Uterus (tissue), 2 donors: Measurements from ENCODE around the gene SNX9.

Source experiments
- POLR2A ChIP-seq, 2 donors: fragments of 450-650 bp; IDR thresholded peaks; one replicate each; pipeline ENCODE4 v1.6.1; 2016; ENCODE audit warnings: antibody characterized with exemption in 2 of 2, mild to moderate bottlenecking in 1 of 2, moderate library complexity in 1 of 2
- TF ChIP-seq, protein P1 (sequence below), 4 experiments: fragments of 200-600 bp in 2 of 4; fragments of 450-650 bp in 2 of 4; sonication (generic) in 2 of 4; IDR thresholded peaks; one replicate each; pipeline ENCODE4 v1.5.1; 2016 to 2019; ENCODE audit warnings: antibody characterized with exemption in 4 of 4, mild to moderate bottlenecking in 2 of 4, moderate library complexity in 1 of 4

GRCh38 chr6:157956171-157956730 lies 133.2 kb downstream of the SNX9 start:
- TF ChIP-seq, protein P1, sequence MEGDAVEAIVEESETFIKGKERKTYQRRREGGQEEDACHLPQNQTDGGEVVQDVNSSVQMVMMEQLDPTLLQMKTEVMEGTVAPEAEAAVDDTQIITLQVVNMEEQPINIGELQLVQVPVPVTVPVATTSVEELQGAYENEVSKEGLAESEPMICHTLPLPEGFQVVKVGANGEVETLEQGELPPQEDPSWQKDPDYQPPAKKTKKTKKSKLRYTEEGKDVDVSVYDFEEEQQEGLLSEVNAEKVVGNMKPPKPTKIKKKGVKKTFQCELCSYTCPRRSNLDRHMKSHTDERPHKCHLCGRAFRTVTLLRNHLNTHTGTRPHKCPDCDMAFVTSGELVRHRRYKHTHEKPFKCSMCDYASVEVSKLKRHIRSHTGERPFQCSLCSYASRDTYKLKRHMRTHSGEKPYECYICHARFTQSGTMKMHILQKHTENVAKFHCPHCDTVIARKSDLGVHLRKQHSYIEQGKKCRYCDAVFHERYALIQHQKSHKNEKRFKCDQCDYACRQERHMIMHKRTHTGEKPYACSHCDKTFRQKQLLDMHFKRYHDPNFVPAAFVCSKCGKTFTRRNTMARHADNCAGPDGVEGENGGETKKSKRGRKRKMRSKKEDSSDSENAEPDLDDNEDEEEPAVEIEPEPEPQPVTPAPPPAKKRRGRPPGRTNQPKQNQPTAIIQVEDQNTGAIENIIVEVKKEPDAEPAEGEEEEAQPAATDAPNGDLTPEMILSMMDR (IDR thresholded peaks at IDR 0.05) = no peak
- TF ChIP-seq POLR2A (IDR thresholded peaks at IDR 0.05) = no peak
